GM23338 (cell line): ENCODE data around the gene MRNIP. TPM values are rescaled to one million over a fixed set of nuclear protein-coding genes. Genes with fewer than 3 reads are reported as not detected.

Source experiments
- ATAC-seq: fragments of 200-7000 bp; cut with Tn5 transposase; 3 replicates; pipeline ENCODE4 v1.9.1; 2020
- DNase-seq: peaks from one replicate; pipeline ENCODE4 v3.0.0-alpha.2; 2015; ENCODE audit warnings: low spot score
- H2AFZ ChIP-seq: fragments of 200-600 bp; sonication (generic); 2 replicates; pipeline ENCODE4 v1.8.0; 2016; ENCODE audit warnings: antibody characterized with exemption, mild to moderate bottlenecking, moderate library complexity
- H3F3A ChIP-seq: fragments of 200-600 bp; sonication (generic); replicated peaks from 2 replicates; pipeline ENCODE4 v1.8.0; 2017; ENCODE audit warnings: antibody characterized with exemption, mixed run types, low read depth
- H3K27ac ChIP-seq: fragments of 200-600 bp; sonication (generic); 2 replicates; pipeline ENCODE4 v1.6.1; 2016; ENCODE audit warnings: low read depth
- H3K27me3 ChIP-seq: fragments of 200-600 bp; sonication (generic); 2 replicates; pipeline ENCODE4 v1.8.0; 2016; ENCODE audit warnings: mild to moderate bottlenecking, mixed run types, moderate library complexity; ENCODE audit not compliant: insufficient read depth
- H3K36me3 ChIP-seq: fragments of 200-600 bp; sonication (generic); 2 replicates; pipeline ENCODE4 v1.8.0; 2016; ENCODE audit warnings: mild to moderate bottlenecking; ENCODE audit not compliant: insufficient read depth
- H3K4me1 ChIP-seq: fragments of 200-600 bp; sonication (generic); 2 replicates; pipeline ENCODE4 v1.8.0; 2016; ENCODE audit warnings: mild to moderate bottlenecking, moderate library complexity; ENCODE audit not compliant: insufficient read depth
- H3K4me2 ChIP-seq: fragments of 200-600 bp; sonication (generic); 2 replicates; pipeline ENCODE4 v1.7.1; 2017; ENCODE audit warnings: mixed run types
- H3K4me3 ChIP-seq: fragments of 200-600 bp; sonication (generic); 2 replicates; pipeline ENCODE4 v1.6.1; 2016; ENCODE audit warnings: mixed run types
- H3K79me2 ChIP-seq: fragments of 200-600 bp; sonication (generic); replicated peaks from 2 replicates; pipeline ENCODE4 v1.8.0; 2017; ENCODE audit warnings: mild to moderate bottlenecking; ENCODE audit not compliant: insufficient read depth
- H3K9me2 ChIP-seq: fragments of 200-600 bp; sonication (generic); 2 replicates; pipeline ENCODE4 v1.8.0; 2017; ENCODE audit not compliant: insufficient read depth
- H4K20me1 ChIP-seq: fragments of 200-600 bp; sonication (generic); replicated peaks from 2 replicates; pipeline ENCODE4 v1.8.0; 2017; ENCODE audit warnings: mild to moderate bottlenecking; ENCODE audit not compliant: insufficient read depth
- H3K27ac Mint-ChIP-seq: 2 replicates; pipeline ENCODE4 v1.8.0; 2020; ENCODE audit warnings: inconsistent platforms, mild to moderate bottlenecking, moderate library complexity, mixed read lengths
- H3K27me3 Mint-ChIP-seq: 3 replicates; pipeline ENCODE4 v1.8.0; 2022; ENCODE audit warnings: low read depth, mild to moderate bottlenecking, moderate library complexity, mixed read lengths, inconsistent platforms; ENCODE audit not compliant: insufficient read depth, poor library complexity
- H3K36me3 Mint-ChIP-seq: 3 replicates; pipeline ENCODE4 v1.8.0; 2021; ENCODE audit warnings: low read depth, mild to moderate bottlenecking, inconsistent platforms, moderate library complexity, mixed read lengths
- H3K4me1 Mint-ChIP-seq: 3 replicates; pipeline ENCODE4 v1.8.0; 2020; ENCODE audit warnings: mild to moderate bottlenecking, inconsistent platforms, mixed read lengths
- H3K4me3 Mint-ChIP-seq: 3 replicates; pipeline ENCODE4 v1.8.0; 2021; ENCODE audit warnings: moderate library complexity, mild to moderate bottlenecking, inconsistent platforms, mixed read lengths
- H3K9me3 Mint-ChIP-seq: 3 replicates; pipeline ENCODE4 v1.8.0; 2020; ENCODE audit warnings: moderate library complexity, mild to moderate bottlenecking, inconsistent platforms, mixed read lengths
- CREB1 ChIP-seq: fragments of 250-450 bp; sonication (Bioruptor Pico); IDR thresholded peaks from 2 replicates; pipeline ENCODE4 v1.5.0; 2020; ENCODE audit warnings: low read depth, mild to moderate bottlenecking, moderate library complexity
- EZH2phosphoT487 ChIP-seq: fragments of 200-600 bp; sonication (generic); IDR thresholded peaks from one replicate; pipeline ENCODE4 v1.8.1; 2018; ENCODE audit warnings: antibody characterized with exemption; ENCODE audit not compliant: unreplicated experiment
- JUNB ChIP-seq: IDR thresholded peaks from one replicate; pipeline ENCODE4 v1.6.1; 2016; ENCODE audit warnings: antibody characterized with exemption; ENCODE audit not compliant: unreplicated experiment
- POLR2AphosphoS5 ChIP-seq: IDR thresholded peaks from 2 replicates; pipeline ENCODE4 v1.6.1; 2016; ENCODE audit warnings: antibody characterized with exemption, low read depth
- polyA plus RNA-seq: library from polyadenylated mRNA; unstranded; fragments of >200 nt; fragmentation: Nextera tagmentation; extraction: Ambion mirVana; gene quantifications from 2 replicates; pipeline ENCODE4 v1.2.1, GENCODE V29; 2016
- total RNA-seq: library from RNA; depleted of rRNA; stranded (reverse); fragments of >200 nt; shearing (Covaris generic); gene quantifications from 2 replicates; pipeline ENCODE4 v1.2.3, GENCODE V29; 2014
- TF ChIP-seq, protein P1 (sequence below), 2 experiments: fragments of 200-600 bp in 1 of 2; sonication (generic) in 1 of 2; conservative IDR thresholded peaks; 2 replicates each; pipeline versions ENCODE4 v1.5.1 to v1.6.1; 2016 to 2017; ENCODE audit warnings: antibody characterized with exemption in 2 of 2, low read depth in 2 of 2, mild to moderate bottlenecking in 2 of 2, moderate library complexity in 1 of 2
- TF ChIP-seq, protein P2 (sequence below): IDR thresholded peaks from one replicate; pipeline ENCODE4 v1.6.1; 2018; ENCODE audit warnings: antibody characterized with exemption; ENCODE audit not compliant: unreplicated experiment
- TF ChIP-seq, protein P3 (sequence below): fragments of 250-450 bp; sonication (Bioruptor Pico); IDR thresholded peaks from 2 replicates; pipeline ENCODE4 v1.5.0; 2020; ENCODE audit warnings: mild to moderate bottlenecking, moderate library complexity

Gene MRNIP
- total and polyA plus RNA-seq, 2 experiments from 2014 or later = 18.2 to 34.4 TPM

DNA sequence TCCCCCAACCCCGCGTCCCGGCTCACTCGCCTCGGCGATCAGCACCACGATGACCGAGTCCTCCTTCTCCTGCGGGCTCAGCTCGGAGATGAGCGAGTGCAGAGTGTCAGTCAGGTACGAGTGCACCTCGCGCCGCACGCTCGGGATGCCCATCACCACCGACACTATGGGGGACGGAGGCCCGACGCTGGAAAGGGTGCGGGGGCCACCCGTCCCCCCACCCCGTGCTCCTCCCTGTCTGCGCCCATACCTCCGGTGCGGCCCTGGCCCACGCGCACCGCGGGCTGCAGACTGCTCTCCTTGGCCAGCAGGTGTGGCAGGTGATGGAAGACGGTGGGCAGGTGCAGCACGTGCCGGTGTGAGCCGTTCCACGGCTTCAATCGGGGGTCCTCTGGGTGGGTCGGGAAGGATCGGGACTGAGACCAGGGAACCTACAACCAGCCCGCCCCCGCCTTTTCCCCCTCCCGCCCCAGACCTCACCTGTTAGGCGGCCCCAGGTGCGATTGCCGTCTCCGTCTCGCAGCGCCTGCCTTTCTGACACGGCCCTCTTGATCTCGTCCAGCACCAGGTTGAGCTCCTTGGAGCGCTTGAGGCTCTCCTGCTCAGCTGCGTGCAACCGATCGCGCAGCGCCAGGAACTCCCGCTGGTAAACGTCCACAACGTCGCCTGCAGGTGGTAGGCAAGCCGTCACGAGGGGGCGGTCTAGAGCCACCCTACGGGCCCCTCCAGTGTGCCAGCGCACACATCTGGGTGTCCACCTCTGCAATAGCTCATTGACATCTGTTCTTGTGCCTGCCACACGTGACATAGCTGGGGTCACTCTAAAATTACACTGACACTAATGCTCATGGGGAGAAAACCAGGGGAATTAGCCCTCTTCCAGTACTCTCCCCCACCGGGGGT lies 57.1 kb downstream of the MRNIP start:
- Histone ChIP-seq H3K4me1 (peaks cover 8% of the 10 kb centered on the region), H3K4me2 (no peak overlapping the region; the same call in 1 of the 2 replicates), H3K9me2 (no peaks in the 10 kb centered on the region), H3K27me3 (no peaks in the 10 kb centered on the region), H3K36me3 (no peaks in the 10 kb centered on the region; the same call in 1 of the 2 replicates), H3F3A (peaks cover 9% of the 10 kb centered on the region), H3K4me3 (no peak overlapping the region), H3K27ac (no peak overlapping the region), H4K20me1 (peaks cover 17% of the 10 kb centered on the region), H2AFZ (no peak overlapping the region), H3K79me2 (peaks cover 19% of the 10 kb centered on the region)
- TF ChIP-seq, protein P1, sequence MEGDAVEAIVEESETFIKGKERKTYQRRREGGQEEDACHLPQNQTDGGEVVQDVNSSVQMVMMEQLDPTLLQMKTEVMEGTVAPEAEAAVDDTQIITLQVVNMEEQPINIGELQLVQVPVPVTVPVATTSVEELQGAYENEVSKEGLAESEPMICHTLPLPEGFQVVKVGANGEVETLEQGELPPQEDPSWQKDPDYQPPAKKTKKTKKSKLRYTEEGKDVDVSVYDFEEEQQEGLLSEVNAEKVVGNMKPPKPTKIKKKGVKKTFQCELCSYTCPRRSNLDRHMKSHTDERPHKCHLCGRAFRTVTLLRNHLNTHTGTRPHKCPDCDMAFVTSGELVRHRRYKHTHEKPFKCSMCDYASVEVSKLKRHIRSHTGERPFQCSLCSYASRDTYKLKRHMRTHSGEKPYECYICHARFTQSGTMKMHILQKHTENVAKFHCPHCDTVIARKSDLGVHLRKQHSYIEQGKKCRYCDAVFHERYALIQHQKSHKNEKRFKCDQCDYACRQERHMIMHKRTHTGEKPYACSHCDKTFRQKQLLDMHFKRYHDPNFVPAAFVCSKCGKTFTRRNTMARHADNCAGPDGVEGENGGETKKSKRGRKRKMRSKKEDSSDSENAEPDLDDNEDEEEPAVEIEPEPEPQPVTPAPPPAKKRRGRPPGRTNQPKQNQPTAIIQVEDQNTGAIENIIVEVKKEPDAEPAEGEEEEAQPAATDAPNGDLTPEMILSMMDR (conservative IDR thresholded peaks at IDR 0.05; ENCODE audit: low read depth in 2 of 2) = peak; percentile 65 to 88
- TF ChIP-seq, protein P2, sequence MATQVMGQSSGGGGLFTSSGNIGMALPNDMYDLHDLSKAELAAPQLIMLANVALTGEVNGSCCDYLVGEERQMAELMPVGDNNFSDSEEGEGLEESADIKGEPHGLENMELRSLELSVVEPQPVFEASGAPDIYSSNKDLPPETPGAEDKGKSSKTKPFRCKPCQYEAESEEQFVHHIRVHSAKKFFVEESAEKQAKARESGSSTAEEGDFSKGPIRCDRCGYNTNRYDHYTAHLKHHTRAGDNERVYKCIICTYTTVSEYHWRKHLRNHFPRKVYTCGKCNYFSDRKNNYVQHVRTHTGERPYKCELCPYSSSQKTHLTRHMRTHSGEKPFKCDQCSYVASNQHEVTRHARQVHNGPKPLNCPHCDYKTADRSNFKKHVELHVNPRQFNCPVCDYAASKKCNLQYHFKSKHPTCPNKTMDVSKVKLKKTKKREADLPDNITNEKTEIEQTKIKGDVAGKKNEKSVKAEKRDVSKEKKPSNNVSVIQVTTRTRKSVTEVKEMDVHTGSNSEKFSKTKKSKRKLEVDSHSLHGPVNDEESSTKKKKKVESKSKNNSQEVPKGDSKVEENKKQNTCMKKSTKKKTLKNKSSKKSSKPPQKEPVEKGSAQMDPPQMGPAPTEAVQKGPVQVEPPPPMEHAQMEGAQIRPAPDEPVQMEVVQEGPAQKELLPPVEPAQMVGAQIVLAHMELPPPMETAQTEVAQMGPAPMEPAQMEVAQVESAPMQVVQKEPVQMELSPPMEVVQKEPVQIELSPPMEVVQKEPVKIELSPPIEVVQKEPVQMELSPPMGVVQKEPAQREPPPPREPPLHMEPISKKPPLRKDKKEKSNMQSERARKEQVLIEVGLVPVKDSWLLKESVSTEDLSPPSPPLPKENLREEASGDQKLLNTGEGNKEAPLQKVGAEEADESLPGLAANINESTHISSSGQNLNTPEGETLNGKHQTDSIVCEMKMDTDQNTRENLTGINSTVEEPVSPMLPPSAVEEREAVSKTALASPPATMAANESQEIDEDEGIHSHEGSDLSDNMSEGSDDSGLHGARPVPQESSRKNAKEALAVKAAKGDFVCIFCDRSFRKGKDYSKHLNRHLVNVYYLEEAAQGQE = no peak
- no peak for TF ChIP-seq JUNB
- no peak for TF ChIP-seq POLR2AphosphoS5
- no peak for TF ChIP-seq EZH2phosphoT487
- TF ChIP-seq, protein P3, sequence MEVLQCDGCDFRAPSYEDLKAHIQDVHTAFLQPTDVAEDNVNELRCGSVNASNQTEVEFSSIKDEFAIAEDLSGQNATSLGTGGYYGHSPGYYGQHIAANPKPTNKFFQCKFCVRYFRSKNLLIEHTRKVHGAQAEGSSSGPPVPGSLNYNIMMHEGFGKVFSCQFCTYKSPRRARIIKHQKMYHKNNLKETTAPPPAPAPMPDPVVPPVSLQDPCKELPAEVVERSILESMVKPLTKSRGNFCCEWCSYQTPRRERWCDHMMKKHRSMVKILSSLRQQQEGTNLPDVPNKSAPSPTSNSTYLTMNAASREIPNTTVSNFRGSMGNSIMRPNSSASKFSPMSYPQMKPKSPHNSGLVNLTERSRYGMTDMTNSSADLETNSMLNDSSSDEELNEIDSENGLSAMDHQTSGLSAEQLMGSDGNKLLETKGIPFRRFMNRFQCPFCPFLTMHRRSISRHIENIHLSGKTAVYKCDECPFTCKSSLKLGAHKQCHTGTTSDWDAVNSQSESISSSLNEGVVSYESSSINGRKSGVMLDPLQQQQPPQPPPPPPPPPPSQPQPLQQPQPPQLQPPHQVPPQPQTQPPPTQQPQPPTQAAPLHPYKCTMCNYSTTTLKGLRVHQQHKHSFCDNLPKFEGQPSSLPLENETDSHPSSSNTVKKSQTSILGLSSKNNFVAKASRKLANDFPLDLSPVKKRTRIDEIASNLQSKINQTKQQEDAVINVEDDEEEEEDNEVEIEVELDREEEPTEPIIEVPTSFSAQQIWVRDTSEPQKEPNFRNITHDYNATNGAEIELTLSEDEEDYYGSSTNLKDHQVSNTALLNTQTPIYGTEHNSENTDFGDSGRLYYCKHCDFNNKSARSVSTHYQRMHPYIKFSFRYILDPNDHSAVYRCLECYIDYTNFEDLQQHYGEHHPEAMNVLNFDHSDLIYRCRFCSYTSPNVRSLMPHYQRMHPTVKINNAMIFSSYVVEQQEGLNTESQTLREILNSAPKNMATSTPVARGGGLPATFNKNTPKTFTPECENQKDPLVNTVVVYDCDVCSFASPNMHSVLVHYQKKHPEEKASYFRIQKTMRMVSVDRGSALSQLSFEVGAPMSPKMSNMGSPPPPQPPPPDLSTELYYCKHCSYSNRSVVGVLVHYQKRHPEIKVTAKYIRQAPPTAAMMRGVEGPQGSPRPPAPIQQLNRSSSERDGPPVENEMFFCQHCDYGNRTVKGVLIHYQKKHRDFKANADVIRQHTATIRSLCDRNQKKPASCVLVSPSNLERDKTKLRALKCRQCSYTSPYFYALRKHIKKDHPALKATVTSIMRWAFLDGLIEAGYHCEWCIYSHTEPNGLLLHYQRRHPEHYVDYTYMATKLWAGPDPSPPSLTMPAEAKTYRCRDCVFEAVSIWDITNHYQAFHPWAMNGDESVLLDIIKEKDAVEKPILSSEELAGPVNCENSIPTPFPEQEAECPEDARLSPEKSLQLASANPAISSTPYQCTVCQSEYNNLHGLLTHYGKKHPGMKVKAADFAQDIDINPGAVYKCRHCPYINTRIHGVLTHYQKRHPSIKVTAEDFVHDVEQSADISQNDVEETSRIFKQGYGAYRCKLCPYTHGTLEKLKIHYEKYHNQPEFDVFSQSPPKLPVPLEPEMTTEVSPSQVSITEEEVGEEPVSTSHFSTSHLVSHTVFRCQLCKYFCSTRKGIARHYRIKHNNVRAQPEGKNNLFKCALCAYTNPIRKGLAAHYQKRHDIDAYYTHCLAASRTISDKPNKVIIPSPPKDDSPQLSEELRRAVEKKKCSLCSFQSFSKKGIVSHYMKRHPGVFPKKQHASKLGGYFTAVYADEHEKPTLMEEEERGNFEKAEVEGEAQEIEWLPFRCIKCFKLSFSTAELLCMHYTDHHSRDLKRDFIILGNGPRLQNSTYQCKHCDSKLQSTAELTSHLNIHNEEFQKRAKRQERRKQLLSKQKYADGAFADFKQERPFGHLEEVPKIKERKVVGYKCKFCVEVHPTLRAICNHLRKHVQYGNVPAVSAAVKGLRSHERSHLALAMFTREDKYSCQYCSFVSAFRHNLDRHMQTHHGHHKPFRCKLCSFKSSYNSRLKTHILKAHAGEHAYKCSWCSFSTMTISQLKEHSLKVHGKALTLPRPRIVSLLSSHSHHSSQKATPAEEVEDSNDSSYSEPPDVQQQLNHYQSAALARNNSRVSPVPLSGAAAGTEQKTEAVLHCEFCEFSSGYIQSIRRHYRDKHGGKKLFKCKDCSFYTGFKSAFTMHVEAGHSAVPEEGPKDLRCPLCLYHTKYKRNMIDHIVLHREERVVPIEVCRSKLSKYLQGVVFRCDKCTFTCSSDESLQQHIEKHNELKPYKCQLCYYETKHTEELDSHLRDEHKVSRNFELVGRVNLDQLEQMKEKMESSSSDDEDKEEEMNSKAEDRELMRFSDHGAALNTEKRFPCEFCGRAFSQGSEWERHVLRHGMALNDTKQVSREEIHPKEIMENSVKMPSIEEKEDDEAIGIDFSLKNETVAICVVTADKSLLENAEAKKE (CRISPR knock-in tag) = no peak
- TF ChIP-seq CREB1 = 0 out of 2 replicates have a peak, but pooled peaks have one; percentile 32
- no peak overlapping the region; the same call in 1 of the 2 replicates for H3K27ac Mint-ChIP-seq
- peaks cover 34% of the 10 kb centered on the region for H3K4me1 Mint-ChIP-seq
- ATAC-seq (peak; percentile 47), DNase-seq (peak; percentile 92)
- no peak overlapping the region; the same call in 2 of the 3 replicates for H3K4me3 Mint-ChIP-seq
- peaks cover 37% of the 10 kb centered on the region for H3K36me3 Mint-ChIP-seq
- H3K9me3 Mint-ChIP-seq = no peaks in the 10 kb centered on the region
- H3K27me3 Mint-ChIP-seq = peaks cover 27% of the 10 kb centered on the region
